ENCODE measurements around the gene PRPS1L1. TPM values are rescaled to one million over a fixed set of nuclear protein-coding genes. Genes with fewer than 3 reads are reported as not detected.

Gene PRPS1L1
- polyA plus RNA-seq (ENCODE audit: insufficient read length): not detected

- no peak for DNase-seq
These were observed at the start of gene PRPS1L1 for GRCh38 chr7:18027628-18028027. Gene PRPS1L1 (minus strand): TSS chr7:18027846.

DNA sequence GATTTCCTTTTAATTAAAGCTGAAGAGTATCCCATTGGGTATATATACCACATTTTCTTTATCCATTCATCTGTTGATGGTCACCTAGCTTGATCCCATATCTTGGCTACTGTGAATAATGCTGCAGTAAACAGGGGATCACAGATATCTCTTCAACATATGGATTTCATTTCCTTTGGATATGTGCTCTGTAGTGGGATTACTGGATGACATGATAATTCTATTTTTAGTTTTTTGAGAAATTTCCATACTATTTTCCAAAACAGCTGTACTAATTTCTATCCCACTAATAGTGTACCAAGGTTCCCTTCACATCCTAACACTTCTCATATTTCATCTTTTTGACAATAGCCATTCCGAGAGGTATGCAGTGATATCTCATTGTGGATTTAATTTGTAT, 48.8 kb upstream of the PRPS1L1 start:
- DNase-seq: peak; percentile 8

- no peak for DNase-seq
These were observed 41.1 kb upstream of the PRPS1L1 start for GRCh38 chr7:18068745-18069144.

GRCh38 chr7:18064242-18064838, 36.7 kb upstream of the PRPS1L1 start:
- DNase-seq: no peak

DNA sequence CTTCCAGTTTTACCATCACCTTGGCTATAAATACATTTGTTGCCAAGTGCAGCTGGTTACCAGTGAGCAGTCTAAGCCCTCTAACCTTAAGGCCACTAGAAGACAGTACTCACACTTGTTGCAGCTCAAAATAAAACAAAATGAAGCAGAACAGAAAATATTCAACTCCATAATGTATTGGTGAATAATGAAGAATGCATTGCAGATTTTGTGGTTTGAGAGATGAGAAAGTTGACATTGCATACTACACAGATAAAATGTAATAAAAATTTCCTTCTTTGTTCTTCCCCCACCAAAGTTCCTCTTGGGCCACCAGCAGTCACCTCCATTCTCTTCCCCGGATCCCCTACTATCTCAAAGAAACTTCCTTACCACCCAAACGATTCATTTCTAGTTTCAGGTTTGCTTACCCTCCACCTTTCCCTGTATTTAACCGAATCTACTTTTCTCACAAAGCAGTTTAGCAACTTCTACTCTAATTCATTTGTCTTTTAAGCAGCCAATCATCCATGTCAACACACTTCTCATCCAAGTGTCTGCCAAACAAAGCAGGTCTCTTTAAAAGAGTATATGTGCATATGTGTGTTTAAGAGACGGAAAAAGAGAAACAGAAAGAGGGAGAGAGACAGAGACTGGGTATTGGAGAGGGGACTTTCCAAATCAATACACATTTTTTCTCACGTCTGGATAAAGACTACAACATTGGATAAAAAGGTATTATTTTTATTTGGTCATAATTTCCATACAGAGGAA, 35.7 kb upstream of the PRPS1L1 start:
- no peak for DNase-seq

GRCh38 chr7:18059171-18059570, 31.5 kb upstream of the PRPS1L1 start:
- DNase-seq: no peak

DNA sequence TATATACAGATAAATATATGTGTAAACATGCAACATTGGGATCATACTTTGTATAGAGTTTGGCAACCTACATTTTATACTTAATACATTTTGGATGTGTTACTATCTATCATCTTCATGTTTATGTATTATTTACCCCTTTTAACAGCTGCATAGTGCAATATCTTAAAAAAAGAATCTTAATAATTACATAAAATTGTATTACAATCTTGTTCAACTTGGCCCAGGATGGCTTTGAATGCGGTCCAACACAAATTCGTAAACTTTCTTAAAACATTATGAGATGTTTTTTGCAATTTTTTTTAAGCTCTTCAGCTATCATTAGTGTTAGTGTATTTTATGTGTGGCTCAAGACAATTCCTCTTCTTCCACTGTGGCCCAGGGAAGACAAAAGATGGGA, 26.3 kb upstream of the PRPS1L1 start:
- DNase-seq: no peak

DNA sequence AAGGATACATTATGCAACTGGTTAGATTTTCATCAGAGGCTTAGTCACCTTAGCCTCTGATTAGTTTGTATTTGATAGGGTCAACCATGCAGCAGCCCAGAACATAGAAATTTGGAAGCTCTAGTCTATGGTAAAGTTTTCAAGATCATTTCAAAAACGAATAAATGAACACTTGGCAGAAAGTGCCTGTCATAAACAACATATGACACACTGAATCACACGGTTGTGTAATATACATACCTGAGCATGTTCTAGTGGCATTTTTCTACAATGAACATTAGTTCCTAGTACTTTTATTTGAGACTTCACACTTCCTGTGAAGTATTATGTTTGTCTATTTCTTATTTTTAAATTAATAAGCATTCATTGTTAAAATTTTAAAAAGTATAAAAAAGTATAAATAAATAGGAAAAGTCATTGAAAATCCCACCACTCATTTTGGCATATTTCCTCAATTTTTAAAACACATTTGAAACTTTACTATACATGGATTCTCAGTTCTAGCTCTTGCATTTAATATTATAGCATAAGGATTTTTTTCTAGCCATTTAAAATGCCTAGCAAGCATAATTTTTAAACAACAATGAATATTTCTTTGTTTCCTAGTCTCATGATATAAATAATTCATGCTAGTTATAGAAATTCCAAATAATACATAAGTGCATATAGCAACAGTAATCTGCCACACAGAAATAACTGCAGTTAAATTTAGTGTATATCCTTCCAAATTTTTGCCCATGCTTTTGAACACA, 25.7 kb upstream of the PRPS1L1 start:
- no peak for DNase-seq

DNA sequence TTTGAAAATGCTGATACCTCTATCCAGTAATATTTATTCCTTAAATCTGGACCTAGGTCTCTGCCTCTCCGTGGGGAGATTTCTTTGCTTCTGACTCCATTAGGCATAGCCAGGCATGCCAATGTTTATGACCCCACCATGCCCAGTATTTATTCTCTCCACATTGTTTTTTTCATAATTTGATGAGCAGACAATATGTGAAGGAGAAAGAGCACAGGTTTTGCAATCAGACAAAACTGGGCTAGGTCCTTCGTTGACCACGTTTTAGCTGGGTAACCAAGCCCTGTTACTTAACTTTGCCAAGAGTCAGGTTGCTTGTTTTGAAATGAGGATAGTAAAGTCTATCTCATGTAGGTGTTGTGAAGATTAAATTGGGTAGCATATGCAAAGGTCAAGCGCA, 21.6 kb upstream of the PRPS1L1 start:
- DNase-seq: no peak

- DNase-seq: no peak
These were observed 19.0 kb upstream of the PRPS1L1 start for GRCh38 chr7:18046601-18047000.

DNA sequence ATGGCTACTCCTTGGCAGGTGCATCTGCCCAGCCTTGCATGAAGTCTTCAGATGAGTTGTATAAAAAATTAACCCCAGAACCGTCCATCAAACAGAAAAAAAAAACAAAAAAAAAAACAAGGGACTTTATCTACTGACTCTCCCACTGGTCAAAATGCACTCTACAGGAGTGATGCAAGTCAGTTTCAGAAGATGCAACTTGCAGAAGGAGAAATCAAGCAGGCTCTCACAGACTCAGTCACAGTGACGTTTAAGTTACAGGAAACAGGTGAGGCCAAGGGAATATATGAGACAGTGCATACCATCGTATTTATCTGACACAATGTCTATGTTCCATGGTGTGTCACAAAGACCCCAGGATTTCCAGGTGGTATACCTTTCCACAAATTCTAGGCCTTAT, 17.5 kb upstream of the PRPS1L1 start:
- DNase-seq: no peak

- DNase-seq: no peak
These were observed 13.5 kb upstream of the PRPS1L1 start for GRCh38 chr7:18041191-18041590.

GRCh38 chr7:18040196-18040595, 12.6 kb upstream of the PRPS1L1 start:
- DNase-seq: no peak

DNA sequence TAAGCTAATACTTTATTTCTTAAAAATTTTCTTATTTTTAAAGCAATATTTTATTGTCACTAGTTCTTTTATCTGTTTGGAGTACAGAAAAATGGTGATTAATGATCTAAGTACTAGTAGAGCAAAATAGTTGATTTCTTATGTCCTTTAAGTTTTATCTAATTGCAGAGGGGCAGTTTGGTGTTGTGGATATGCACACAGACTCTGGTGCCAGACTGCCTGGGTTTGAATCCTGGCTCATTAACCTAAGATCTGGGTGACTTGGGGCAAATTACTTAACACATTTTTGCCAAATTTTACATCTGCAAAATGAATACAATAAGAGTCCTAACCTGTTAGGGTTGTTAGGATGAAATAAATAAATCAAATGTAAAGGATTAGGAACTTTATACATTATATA, 10.7 kb upstream of the PRPS1L1 start:
- DNase-seq: no peak

GRCh38 chr7:18037609-18038008, 10.0 kb upstream of the PRPS1L1 start:
- DNase-seq: no peak

GRCh38 chr7:18036783-18037182, 9.1 kb upstream of the PRPS1L1 start:
- no peak for DNase-seq

DNA sequence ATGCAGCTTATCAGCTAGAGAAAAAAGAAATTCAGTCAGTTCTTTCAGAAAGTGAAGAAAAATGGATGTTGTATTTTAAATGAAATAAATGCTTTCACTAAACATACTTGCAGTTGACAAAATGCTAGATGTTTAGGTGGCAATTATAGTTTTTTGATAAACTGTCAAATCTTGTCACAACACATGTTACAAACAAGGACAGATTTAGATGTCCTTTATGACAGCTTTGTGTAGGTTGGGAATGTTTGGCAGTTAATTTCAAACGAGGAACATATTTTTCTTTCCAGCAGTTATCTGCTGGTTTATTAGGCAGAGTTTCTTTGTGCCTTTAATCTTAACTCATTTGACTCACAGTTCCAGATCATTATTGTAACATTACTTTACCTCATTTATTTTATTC, 3.1 kb upstream of the PRPS1L1 start:
- DNase-seq: no peak

DNA sequence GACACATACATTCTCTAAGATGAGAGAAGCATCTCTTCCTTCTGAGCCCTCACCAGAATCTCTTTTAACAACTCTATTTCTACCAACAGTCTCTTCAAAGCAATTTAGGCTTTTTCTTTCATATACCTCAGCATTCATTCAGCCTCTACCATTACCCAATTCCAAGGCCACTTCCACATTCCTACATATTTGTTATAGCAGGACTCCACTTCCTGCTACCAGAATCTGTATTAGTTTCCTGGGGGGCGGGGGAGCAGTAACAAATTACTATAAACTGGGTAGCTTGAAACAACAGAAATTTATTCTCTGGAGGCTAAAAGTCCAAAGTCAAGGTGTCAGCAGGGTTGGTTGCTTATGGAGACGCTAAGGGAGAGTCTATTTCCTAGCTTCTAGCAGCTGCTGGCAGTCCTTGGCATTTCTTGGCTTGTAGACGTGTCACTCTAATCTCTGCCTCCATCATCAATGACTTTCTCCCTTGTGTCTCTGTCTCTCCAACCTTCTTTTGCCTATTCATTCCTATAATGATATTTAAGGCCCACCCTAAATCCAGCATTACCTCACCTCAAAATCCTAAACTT, 7.4 kb downstream of the PRPS1L1 start:
- no peak for DNase-seq

GRCh38 chr7:18019555-18019954, 8.1 kb downstream of the PRPS1L1 start:
- no peak for DNase-seq

DNA sequence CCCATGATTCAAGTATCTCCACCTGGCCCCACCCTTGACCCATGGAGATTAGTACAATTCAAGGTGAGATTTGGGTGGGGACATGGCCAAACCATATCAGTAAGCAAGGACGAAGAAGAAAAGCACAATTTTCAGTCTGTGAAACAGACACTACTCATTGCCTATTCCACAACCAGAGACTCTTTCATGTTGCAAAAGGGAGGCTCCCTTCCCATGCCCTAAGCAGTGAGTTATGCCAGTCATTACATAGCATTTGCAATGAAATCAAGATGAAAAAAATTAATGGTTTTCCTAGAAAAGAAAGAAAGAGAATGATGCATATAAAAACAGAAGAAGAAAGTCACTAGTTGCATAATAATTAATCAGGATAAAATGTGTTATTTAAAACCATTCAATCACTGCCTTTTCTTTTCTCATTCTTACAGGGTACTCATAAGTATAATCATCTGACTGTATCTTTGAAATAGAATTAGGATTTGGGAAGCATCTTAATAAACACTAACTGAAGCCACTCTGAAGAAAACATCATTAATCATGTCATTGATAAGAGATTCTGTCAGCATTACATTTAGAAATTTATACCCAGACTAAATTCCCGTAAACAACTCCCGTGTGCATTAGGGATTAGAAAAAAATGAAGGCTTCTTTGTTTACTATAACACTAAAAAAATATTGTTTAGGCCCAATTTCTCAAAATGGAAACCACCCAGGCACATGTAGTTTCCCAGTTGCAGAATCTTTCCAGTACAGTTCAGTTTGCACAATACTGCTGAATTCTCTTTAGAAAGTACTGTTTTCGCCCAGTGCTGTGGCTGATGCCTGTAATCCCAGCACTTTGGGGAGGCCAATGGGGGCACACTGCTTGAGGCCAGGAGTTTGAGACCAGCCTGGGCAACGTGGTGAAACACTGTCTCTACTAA, 9.1 kb downstream of the PRPS1L1 start:
- no peak for DNase-seq

DNA sequence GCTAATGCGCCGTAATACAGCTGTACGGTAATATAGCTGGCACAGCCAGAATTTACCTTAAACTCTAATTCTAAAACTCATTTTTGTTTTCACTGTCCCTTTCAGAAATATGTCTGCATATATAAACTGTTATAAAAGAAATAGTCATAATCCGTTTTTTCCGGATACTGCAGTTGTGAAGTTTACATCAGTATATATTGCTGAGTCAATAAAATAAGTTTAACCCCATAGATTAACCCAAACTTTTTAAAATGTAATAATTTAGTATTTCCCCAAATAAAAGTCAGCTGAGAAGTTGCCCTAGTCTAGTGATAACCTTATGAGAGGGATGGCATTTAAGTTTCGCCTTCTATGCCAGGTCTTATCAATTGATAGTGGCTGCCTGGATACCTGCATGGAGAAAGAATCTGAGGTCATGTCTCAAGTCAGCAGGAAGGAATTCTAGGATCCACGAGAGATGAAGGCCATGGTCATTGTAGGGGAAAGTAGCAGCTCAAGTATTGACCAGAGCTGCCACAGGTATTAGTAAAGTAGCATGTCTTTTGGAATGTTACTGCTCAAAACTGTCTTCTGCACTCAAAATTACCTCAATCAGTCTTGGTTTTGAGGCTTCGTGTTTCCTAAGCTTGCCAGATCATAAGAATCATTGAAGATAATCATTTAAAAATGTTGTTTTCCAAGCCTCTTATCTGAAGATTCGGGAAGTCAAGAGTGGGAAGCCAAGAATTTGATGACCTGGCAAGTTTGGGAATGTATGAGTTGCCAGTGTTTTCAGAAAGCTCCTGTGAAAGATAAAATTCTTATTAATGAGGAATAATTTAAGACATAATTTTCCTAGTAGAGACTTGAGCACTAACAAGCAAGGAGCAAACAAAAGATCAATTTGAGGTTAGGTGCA, 10.8 kb downstream of the PRPS1L1 start:
- DNase-seq: no peak

Measured in hindlimb muscle (tissue), 1 donor.